HG02981 (cell line): ENCODE results near the gene PTRH2.
"Not testable (repeated sequence)": the region's sequence is repeated elsewhere in the genome, so short reads cannot be mapped to it uniquely, and the experiment has no call there.

ENCODE experiments used
- ATAC-seq: cut with Tn5 transposase; IDR thresholded peaks from one replicate; pipeline ENCODE4 v1.9.1; 2021; ENCODE audit warnings: mild to moderate bottlenecking, moderate library complexity; ENCODE audit not compliant: unreplicated experiment

The PTRH2 gene

GRCh38 chr17:59671386-59671785 is 35.8 kb downstream of the PTRH2 start:
- no peak for ATAC-seq

GRCh38 chr17:59669944-59670343 is 37.3 kb downstream of the PTRH2 start:
- no peak for ATAC-seq

- ATAC-seq = peak; percentile 44
Measured at GRCh38 chr17:59669411-59669810, 37.8 kb downstream of the PTRH2 start.

GRCh38 chr17:59668816-59669215 is 38.4 kb downstream of the PTRH2 start:
- no peak for ATAC-seq

- ATAC-seq = no peak
Measured at GRCh38 chr17:59666235-59666634, 41.0 kb downstream of the PTRH2 start.

GRCh38 chr17:59656624-59657023 is 50.6 kb downstream of the PTRH2 start:
- ATAC-seq = not testable (repeated sequence)

- ATAC-seq = no peak
Measured at GRCh38 chr17:59652119-59652518, 55.1 kb downstream of the PTRH2 start.

- ATAC-seq = no peak
Measured at GRCh38 chr17:59651346-59651745, 55.9 kb downstream of the PTRH2 start.

GRCh38 chr17:59650642-59651041 is 56.6 kb downstream of the PTRH2 start:
- ATAC-seq = no peak

GRCh38 chr17:59649886-59650285 is 57.3 kb downstream of the PTRH2 start:
- ATAC-seq = no peak
